H1 (cell line): ENCODE measurements around the gene TXNL4A.

Experiments
- FOSL1 ChIP-seq: IDR thresholded peaks from 2 replicates; pipeline ENCODE4 v1.6.1; 2011; ENCODE audit warnings: mild to moderate bottlenecking, low read depth, low read length, moderate library complexity; ENCODE audit not compliant: insufficient read depth
- POLR2A ChIP-seq, 2 experiments: IDR thresholded peaks; 1 replicate in 1 of 2; 2 replicates in 1 of 2; pipeline ENCODE4 v1.6.1; 2011; ENCODE audit warnings: low read depth in 2 of 2, low read length in 2 of 2, mild to moderate bottlenecking in 2 of 2; ENCODE audit errors: control extremely low read depth in 1 of 2

DNA sequence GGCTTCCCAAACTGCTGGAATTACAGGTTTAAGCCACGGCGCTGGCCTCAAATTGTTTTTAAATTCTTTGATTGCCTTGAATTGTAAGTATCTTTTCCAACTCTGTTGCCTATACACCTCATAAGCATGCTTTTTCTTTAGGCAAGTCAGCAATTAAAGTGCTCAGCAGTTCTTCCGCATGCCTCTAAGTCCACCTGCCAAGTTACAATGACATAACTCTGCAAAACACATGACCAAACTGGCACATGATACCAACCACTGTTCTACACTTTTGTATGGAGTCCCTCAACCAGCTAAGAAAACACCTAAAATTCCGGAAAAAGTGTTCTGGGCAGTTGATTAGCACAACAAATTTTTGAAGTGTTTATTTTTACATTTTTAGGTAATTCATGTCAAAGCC lies 5.1 kb downstream of the TXNL4A start:
- no peak for TF ChIP-seq POLR2A (IDR thresholded peaks at IDR 0.05; ENCODE audit: control extremely low read depth in 1 of 2, low read depth in 2 of 2, low read length in 2 of 2)
- TF ChIP-seq FOSL1: no peak
